IPS-18c (cell line): ENCODE data around the gene MSI2.

ENCODE experiments used
- H3K4me3 ChIP-seq: 2 replicates; pipeline ENCODE4 v1.7.0; 2013; ENCODE audit warnings: low read depth, mild to moderate bottlenecking, low read length, moderate library complexity; ENCODE audit not compliant: insufficient read depth
- H3K9me3 ChIP-seq: one replicate; pipeline ENCODE4 v1.6.1; 2013; ENCODE audit warnings: mild to moderate bottlenecking, low read length, moderate library complexity; ENCODE audit not compliant: control insufficient read depth, insufficient read depth

The MSI2 gene

GRCh38 chr17:57552114-57552624 is 295.8 kb downstream of the MSI2 start:
- Histone ChIP-seq H3K4me3 (0 out of 2 replicates have a peak overlapping the region, but pooled peaks have one; percentile 12), H3K9me3 (no peaks in the 10 kb centered on the region)

DNA sequence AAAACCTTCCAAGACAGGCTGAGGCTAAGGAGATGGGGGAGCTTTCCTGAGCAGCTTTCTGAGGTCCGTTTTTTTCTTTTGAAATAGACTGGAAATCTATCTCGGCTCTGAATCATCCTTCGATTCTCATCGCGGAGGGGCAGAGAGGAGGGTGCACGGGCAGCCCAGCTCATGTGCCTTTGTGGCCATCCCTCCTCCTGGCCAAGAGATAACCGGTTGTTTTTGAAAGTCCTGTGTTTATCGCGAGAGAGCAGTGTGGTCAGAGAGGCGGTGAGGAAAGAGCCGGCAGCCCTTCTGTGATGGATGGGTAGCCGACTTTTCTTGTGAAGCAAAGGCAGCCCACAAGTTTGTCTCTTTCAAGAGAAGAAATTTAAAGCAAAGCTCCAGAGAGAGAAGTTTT is 297.2 kb downstream of the MSI2 start:
- Histone ChIP-seq H3K4me3 (no peak overlapping the region), H3K9me3 (no peaks in the 10 kb centered on the region)

GRCh38 chr17:57553991-57554825 is 297.9 kb downstream of the MSI2 start:
- Histone ChIP-seq H3K9me3 (no peaks in the 10 kb centered on the region), H3K4me3 (no peak overlapping the region)

GRCh38 chr17:57554826-57555635 is 298.7 kb downstream of the MSI2 start:
- H3K9me3 ChIP-seq: no peaks in the 10 kb centered on the region
- H3K4me3 ChIP-seq: no peak overlapping the region

DNA sequence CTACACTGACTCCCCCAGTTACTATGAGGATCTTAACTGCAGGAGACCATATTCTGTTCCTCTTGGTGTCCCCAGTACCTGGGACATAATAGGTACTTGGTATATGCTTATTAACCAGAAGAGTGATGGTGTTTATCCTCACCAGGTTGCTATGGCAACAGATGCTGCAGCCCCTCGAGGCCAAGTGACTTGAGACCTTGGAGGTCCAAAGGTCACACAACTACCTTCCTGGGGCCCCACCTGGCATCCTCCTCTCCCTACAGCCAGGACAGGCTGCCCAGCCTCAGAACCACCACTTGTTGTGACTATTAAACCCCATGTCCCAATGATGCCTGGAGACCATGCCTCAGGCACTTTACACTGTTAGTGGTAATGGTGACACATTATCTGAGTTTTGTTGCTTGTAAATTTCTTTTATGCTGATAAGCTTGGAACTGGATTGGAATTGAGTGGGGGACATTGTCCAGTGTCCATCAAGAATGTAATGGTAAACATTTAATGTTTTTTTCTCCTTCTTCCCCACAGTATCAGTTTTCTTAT is 299.4 kb downstream of the MSI2 start:
- no peak overlapping the region for H3K4me3 ChIP-seq

DNA sequence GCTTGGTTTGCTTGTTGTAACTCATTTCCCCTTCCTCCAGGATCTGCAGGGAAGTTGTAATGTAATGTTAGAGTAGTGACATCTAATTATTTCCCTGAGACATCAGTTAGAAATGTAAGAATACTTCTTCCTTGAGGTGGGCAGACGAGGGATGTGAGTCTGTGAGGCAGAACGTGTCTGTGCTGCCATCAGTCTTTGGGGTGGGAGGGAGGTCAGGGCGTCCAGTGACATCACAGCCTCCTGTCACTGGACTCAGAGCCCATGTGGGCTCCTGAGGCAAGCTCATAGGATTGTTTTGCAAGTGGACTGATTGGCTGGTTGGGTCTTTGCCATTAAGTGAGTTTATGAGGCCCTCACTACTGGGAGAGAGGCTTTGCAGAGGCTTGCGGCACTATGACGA is 300.0 kb downstream of the MSI2 start:
- H3K4me3 ChIP-seq: no peak overlapping the region
- no peaks in the 10 kb centered on the region for H3K9me3 ChIP-seq

More for the DNA sequence above, 299.4 kb downstream of the MSI2 start:
- no peaks in the 10 kb centered on the region for H3K9me3 ChIP-seq

GRCh38 chr17:57556977-57557376 is 300.7 kb downstream of the MSI2 start:
- H3K4me3 ChIP-seq: no peak overlapping the region
- no peaks in the 10 kb centered on the region for H3K9me3 ChIP-seq

- Histone ChIP-seq H3K4me3 (no peak overlapping the region), H3K9me3 (no peaks in the 10 kb centered on the region)
Measured at GRCh38 chr17:57557416-57557815, 301.1 kb downstream of the MSI2 start.

DNA sequence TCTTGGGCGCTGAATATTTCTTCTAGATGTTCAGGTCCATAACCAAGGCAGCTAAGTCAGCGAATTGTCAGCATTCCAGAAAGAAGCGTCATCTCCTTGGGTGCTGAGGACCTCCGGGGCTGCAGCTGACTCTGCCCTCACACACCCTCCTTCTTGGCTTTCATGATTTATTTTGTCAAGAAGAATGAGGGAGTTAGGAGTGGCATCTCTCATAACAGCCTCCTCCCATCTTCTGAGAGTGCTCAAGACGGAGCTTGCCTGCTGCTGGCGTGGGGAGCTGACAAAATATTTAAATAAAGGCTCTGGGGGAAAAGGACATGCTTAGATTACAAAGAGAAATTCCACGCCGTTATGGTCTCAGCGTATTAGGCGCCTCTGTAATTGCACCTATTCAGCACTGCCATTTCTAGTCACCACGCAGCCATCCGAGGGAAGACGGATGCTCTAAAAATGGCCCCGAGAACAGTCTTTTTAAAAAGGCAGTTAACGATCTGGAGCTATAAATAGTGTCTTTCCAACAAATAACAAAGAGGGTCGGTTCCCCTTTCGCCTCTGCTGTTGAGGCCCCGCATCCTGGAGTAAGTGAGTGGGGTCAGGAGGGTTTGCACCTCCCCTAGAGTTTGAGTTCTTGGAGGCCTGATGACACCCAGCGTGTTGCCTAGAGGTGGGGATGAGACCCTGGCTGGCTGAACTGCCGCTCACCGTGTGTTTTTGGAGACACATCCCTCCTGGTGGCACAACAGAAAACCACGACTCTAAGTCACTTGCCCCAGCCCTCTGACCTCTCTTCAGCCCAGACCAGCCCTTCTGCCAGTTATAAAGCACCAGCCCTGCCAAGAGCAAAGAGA is 301.7 kb downstream of the MSI2 start:
- no peaks in the 10 kb centered on the region for H3K9me3 ChIP-seq
- H3K4me3 ChIP-seq: no peak overlapping the region

DNA sequence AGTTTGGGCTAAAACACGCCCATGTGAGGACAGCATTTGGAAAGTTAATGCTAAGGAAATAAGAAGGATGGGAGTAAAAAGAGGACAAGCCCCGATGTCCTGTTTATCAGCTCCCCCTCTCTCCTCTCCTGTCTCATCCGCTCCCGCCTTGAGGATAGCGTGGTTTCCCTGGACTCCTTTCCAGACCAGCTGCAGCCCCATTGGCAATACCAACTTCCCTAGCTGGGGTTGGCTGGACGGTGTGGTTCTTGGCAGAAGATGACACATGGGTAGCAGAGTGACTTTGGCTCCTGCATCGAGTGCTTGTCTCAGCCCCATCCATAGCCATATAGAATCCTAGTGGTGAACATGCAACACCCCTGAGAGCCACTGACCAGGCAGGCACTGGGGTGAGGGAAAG is 302.9 kb downstream of the MSI2 start:
- H3K9me3 ChIP-seq: no peaks in the 10 kb centered on the region
- no peak overlapping the region for H3K4me3 ChIP-seq

GRCh38 chr17:57559634-57560318 is 303.5 kb downstream of the MSI2 start:
- no peak overlapping the region for H3K4me3 ChIP-seq

DNA sequence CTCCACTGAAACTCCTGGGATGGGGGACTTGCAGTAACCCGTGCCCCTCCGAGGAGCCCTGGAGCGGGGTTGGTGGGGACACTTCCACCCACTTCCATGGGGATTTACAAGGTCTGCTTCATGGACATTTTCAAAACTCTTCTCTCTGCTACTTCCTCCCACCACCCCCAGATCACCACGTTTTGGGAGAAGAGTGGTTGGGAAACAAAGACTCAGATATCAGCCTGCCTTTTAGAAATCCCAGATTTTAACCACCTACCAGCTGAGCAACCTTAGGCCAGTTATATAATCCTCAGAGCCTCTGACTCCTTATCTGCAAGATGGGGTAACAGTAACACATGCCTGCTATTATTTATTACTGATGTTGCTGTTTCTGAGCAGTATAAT is 304.0 kb downstream of the MSI2 start:
- Histone ChIP-seq H3K4me3 (no peak overlapping the region), H3K9me3 (no peaks in the 10 kb centered on the region)

More at GRCh38 chr17:57559634-57560318, 303.5 kb downstream of the MSI2 start:
- no peaks in the 10 kb centered on the region for H3K9me3 ChIP-seq

- H3K4me3 ChIP-seq: no peak overlapping the region
- no peaks in the 10 kb centered on the region for H3K9me3 ChIP-seq
Measured at GRCh38 chr17:57561072-57561861, 304.9 kb downstream of the MSI2 start.

GRCh38 chr17:57562184-57562698 is 305.9 kb downstream of the MSI2 start:
- H3K9me3 ChIP-seq: no peaks in the 10 kb centered on the region
- no peak overlapping the region for H3K4me3 ChIP-seq

GRCh38 chr17:57563958-57564357 is 307.6 kb downstream of the MSI2 start:
- H3K9me3 ChIP-seq: no peaks in the 10 kb centered on the region

GRCh38 chr17:57565176-57565575 is 308.9 kb downstream of the MSI2 start:
- no peak overlapping the region for H3K4me3 ChIP-seq
- H3K9me3 ChIP-seq: no peaks in the 10 kb centered on the region

More at GRCh38 chr17:57563958-57564357, 307.6 kb downstream of the MSI2 start:
- H3K4me3 ChIP-seq: no peak overlapping the region
